Astrocyte (in vitro differentiated cells and primary cell): ENCODE measurements around the gene WHRN. TPM values are rescaled to one million over a fixed set of nuclear protein-coding genes. Genes with fewer than 3 reads are reported as not detected.

Experiments
- DNase-seq: peaks from one replicate; pipeline ENCODE4 v3.0.0-alpha.2; 2010; ENCODE audit warnings: low read depth
- FAIRE-seq: peaks from 2 replicates; lab custom pipeline; 2011; peaks lifted over from hg19 to GRCh38; lab: Jason Lieb, UNC
- H2AFZ ChIP-seq: 2 replicates; pipeline ENCODE4 v1.6.0; 2012; ENCODE audit warnings: low read depth, low read length, inconsistent platforms
- H3K27ac ChIP-seq: 2 replicates; pipeline ENCODE4 v1.5.1; 2011; ENCODE audit warnings: low read depth, low read length, inconsistent platforms
- H3K27me3 ChIP-seq: 2 replicates; pipeline ENCODE4 v1.6.0; 2011; ENCODE audit warnings: low read length, inconsistent platforms; ENCODE audit not compliant: insufficient read depth
- H3K36me3 ChIP-seq: 2 replicates; pipeline ENCODE4 v1.5.1; 2011; ENCODE audit warnings: low read length, inconsistent platforms; ENCODE audit not compliant: insufficient read depth
- H3K4me1 ChIP-seq: 2 replicates; pipeline ENCODE4 v1.5.1; 2011; ENCODE audit warnings: low read length, inconsistent platforms; ENCODE audit not compliant: insufficient read depth
- H3K4me2 ChIP-seq: 2 replicates; pipeline ENCODE4 v1.6.0; 2012; ENCODE audit warnings: low read length, inconsistent platforms
- H3K4me3 ChIP-seq: 2 replicates; pipeline ENCODE4 v1.5.1; 2011; ENCODE audit warnings: low read depth, mild to moderate bottlenecking, low read length, inconsistent platforms; ENCODE audit not compliant: insufficient read depth
- H3K79me2 ChIP-seq: 2 replicates; pipeline ENCODE4 v1.6.0; 2012; ENCODE audit warnings: mild to moderate bottlenecking, low read length, inconsistent platforms; ENCODE audit not compliant: insufficient read depth
- H3K9ac ChIP-seq: 2 replicates; pipeline ENCODE4 v1.6.0; 2012; ENCODE audit warnings: mild to moderate bottlenecking, low read length, inconsistent platforms
- H3K9me3 ChIP-seq: 2 replicates; pipeline ENCODE4 v1.5.1; 2012; ENCODE audit warnings: low read depth, mild to moderate bottlenecking, low read length, inconsistent platforms; ENCODE audit not compliant: insufficient read depth
- H4K20me1 ChIP-seq: 2 replicates; pipeline ENCODE4 v1.6.0; 2012; ENCODE audit warnings: low read length, inconsistent platforms; ENCODE audit not compliant: insufficient read depth
- H3K27ac Mint-ChIP-seq: one replicate; pipeline ENCODE4 v1.8.0; 2021; ENCODE audit warnings: mild to moderate bottlenecking, mixed read lengths; ENCODE audit not compliant: unreplicated experiment
- H3K27me3 Mint-ChIP-seq: one replicate; pipeline ENCODE4 v1.8.0; 2021; ENCODE audit warnings: low read depth, mixed read lengths; ENCODE audit not compliant: unreplicated experiment
- H3K36me3 Mint-ChIP-seq: one replicate; pipeline ENCODE4 v1.8.0; 2021; ENCODE audit warnings: low read depth, mixed read lengths; ENCODE audit not compliant: unreplicated experiment
- H3K4me1 Mint-ChIP-seq: one replicate; pipeline ENCODE4 v1.8.0; 2021; ENCODE audit warnings: low read depth, mixed read lengths; ENCODE audit not compliant: unreplicated experiment
- H3K4me3 Mint-ChIP-seq: one replicate; pipeline ENCODE4 v1.8.0; 2021; ENCODE audit warnings: mild to moderate bottlenecking, moderate library complexity, mixed read lengths; ENCODE audit not compliant: unreplicated experiment
- H3K9me3 Mint-ChIP-seq: one replicate; pipeline ENCODE4 v1.8.0; 2021; ENCODE audit warnings: mild to moderate bottlenecking, mixed read lengths; ENCODE audit not compliant: unreplicated experiment
- CTCF ChIP-seq: IDR thresholded peaks from 2 replicates; pipeline ENCODE4 v1.5.1; 2011; ENCODE audit warnings: low read depth, mild to moderate bottlenecking, inconsistent platforms, low read length, moderate library complexity; ENCODE audit not compliant: insufficient read depth
- EZH2 ChIP-seq: IDR thresholded peaks from 2 replicates; pipeline ENCODE4 v1.6.1; 2012; ENCODE audit warnings: mild to moderate bottlenecking, low read length, inconsistent platforms; ENCODE audit not compliant: insufficient read depth
- total RNA-seq: library from RNA; stranded (reverse); gene quantifications from 2 replicates; pipeline ENCODE4 v1.2.1, GENCODE V29; 2021

WHRN gene
- total RNA-seq, 1 donor from 2014 or later: 10.2 TPM

DNA sequence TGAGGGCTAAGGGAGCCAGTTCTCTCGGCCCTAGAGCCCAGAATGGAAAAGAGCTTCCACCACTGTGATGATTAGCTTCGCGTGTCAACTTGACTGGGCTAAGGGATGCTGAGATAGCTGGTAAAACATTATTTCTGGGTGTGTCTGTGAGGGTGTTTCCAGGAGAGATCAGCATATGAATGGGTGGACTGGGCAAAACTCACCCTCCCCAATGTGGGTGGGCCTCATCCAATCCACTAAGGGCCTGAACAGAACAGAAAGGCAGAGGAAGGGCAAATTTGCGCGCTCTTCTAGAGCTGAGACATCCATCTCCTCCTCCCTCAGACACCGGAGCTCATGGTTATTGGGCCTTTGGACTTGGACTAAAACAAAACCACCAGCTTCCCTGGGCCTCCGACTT lies 96.6 kb downstream of the WHRN start:
- H3K36me3 Mint-ChIP-seq: peaks cover 5% of the 10 kb centered on the region
- no peaks in the 10 kb centered on the region for H3K9me3 Mint-ChIP-seq
- Histone ChIP-seq H3K9me3 (no peaks in the 10 kb centered on the region), H3K4me3 (no peak overlapping the region), H3K4me1 (peaks cover 2% of the 10 kb centered on the region), H3K79me2 (no peaks in the 10 kb centered on the region), H3K27ac (no peak overlapping the region), H4K20me1 (no peaks in the 10 kb centered on the region), H3K4me2 (no peak overlapping the region), H3K9ac (no peak overlapping the region), H2AFZ (no peak overlapping the region), H3K27me3 (peaks cover 7% of the 10 kb centered on the region), H3K36me3 (no peaks in the 10 kb centered on the region)
- peaks cover 9% of the 10 kb centered on the region for H3K27me3 Mint-ChIP-seq
- FAIRE-seq (no peak), DNase-seq (no peak)
- no peak for TF ChIP-seq CTCF
- TF ChIP-seq EZH2: no peak
- peaks cover 28% of the 10 kb centered on the region for H3K4me1 Mint-ChIP-seq
- H3K4me3 Mint-ChIP-seq: no peak overlapping the region
- H3K27ac Mint-ChIP-seq: no peak overlapping the region

- DNase-seq (no peak), FAIRE-seq (no peak)
- Histone ChIP-seq H4K20me1 (no peaks in the 10 kb centered on the region), H3K4me3 (no peak overlapping the region), H3K79me2 (no peaks in the 10 kb centered on the region), H3K9ac (no peak overlapping the region), H3K9me3 (no peaks in the 10 kb centered on the region), H3K36me3 (no peaks in the 10 kb centered on the region), H3K4me2 (no peak overlapping the region), H3K4me1 (no peaks in the 10 kb centered on the region), H2AFZ (no peak overlapping the region), H3K27ac (no peak overlapping the region), H3K27me3 (peaks cover 7% of the 10 kb centered on the region)
- peaks cover 9% of the 10 kb centered on the region for H3K27me3 Mint-ChIP-seq
- H3K27ac Mint-ChIP-seq: no peak overlapping the region
- H3K9me3 Mint-ChIP-seq: no peaks in the 10 kb centered on the region
- peaks cover 25% of the 10 kb centered on the region for H3K4me1 Mint-ChIP-seq
- no peak overlapping the region for H3K4me3 Mint-ChIP-seq
- TF ChIP-seq EZH2 (no peak), CTCF (no peak)
- peaks cover 5% of the 10 kb centered on the region for H3K36me3 Mint-ChIP-seq
Observed at GRCh38 chr9:114407889-114408288, 97.4 kb downstream of the WHRN start.

DNA sequence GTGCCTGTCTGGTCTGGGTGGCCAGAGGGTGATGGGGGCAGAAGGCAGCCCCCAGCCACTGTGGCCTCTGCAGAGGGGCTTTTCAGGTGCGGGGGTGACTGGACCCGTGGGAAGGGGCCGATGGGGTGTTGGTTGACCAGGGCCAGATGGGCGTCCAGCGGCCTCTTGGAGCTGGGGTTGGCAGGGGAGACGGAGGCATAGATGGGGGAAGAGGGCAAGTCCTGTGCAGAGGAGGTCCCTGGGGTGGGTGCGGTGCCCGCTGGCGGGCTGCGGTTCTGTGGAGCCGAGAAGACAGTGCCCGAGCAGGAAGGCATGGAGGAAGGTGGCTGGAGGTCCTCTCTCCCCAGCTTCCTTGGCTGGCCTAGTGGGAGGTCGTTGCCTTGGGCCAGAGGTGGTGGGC lies 98.8 kb downstream of the WHRN start:
- H3K9me3 Mint-ChIP-seq: no peaks in the 10 kb centered on the region
- FAIRE-seq (no peak), DNase-seq (no peak)
- H3K27me3 Mint-ChIP-seq: peaks cover 9% of the 10 kb centered on the region
- Histone ChIP-seq H3K9ac (no peak overlapping the region), H3K9me3 (no peaks in the 10 kb centered on the region), H3K36me3 (no peaks in the 10 kb centered on the region), H3K4me3 (no peak overlapping the region), H3K79me2 (no peaks in the 10 kb centered on the region), H2AFZ (no peak overlapping the region), H3K4me1 (no peaks in the 10 kb centered on the region), H3K4me2 (no peak overlapping the region), H4K20me1 (no peaks in the 10 kb centered on the region), H3K27me3 (no peaks in the 10 kb centered on the region), H3K27ac (no peak overlapping the region)
- H3K36me3 Mint-ChIP-seq: peaks cover 8% of the 10 kb centered on the region
- no peak for TF ChIP-seq EZH2
- no peak for TF ChIP-seq CTCF
- H3K4me1 Mint-ChIP-seq: peaks cover 25% of the 10 kb centered on the region
- no peak overlapping the region for H3K27ac Mint-ChIP-seq
- H3K4me3 Mint-ChIP-seq: no peak overlapping the region
